Panc1 (cell line): Measurements from ENCODE around the gene CCDC66.

ENCODE experiments used
- CTCF ChIP-seq: fragments of 450-650 bp; IDR thresholded peaks from 2 replicates; pipeline ENCODE4 v1.5.1; 2017; ENCODE audit warnings: mild to moderate bottlenecking
- POLR2AphosphoS5 ChIP-seq: IDR thresholded peaks from 2 replicates; pipeline ENCODE4 v1.6.1; 2012; ENCODE audit warnings: mild to moderate bottlenecking, low read depth, low read length, moderate library complexity

GRCh38 chr3:56633181-56633580 is 76.2 kb downstream of the CCDC66 start:
- no peak for TF ChIP-seq CTCF
- no peak for TF ChIP-seq POLR2AphosphoS5
